Ectodermal cell (in vitro differentiated cells): ENCODE results near the gene LRBA.
"Not testable (repeated sequence)": the region's sequence is repeated elsewhere in the genome, so short reads cannot be mapped to it uniquely, and the experiment has no call there.

Experiments
- H3K27ac ChIP-seq: 2 replicates; pipeline ENCODE4 v1.7.0; 2013; ENCODE audit warnings: mild to moderate bottlenecking, low read depth, low read length; ENCODE audit not compliant: insufficient read depth, poor library complexity, severe bottlenecking
- H3K27me3 ChIP-seq: 2 replicates; pipeline ENCODE4 v1.7.0; 2013; ENCODE audit warnings: mild to moderate bottlenecking, low read length; ENCODE audit not compliant: insufficient read depth, control insufficient read depth, poor library complexity, severe bottlenecking
- H3K36me3 ChIP-seq: one replicate; pipeline ENCODE4 v1.7.0; 2013; ENCODE audit warnings: low read length; ENCODE audit not compliant: control insufficient read depth, insufficient read depth
- H3K4me1 ChIP-seq: one replicate; pipeline ENCODE4 v1.7.0; 2013; ENCODE audit warnings: low read length; ENCODE audit not compliant: control insufficient read depth, insufficient read depth
- H3K4me3 ChIP-seq: 2 replicates; pipeline ENCODE4 v1.7.0; 2013; ENCODE audit warnings: low read depth, low read length, control low read depth; ENCODE audit not compliant: insufficient read depth
- H3K9me3 ChIP-seq: 2 replicates; pipeline ENCODE4 v1.7.0; 2013; ENCODE audit warnings: mild to moderate bottlenecking, low read length, moderate library complexity; ENCODE audit not compliant: control insufficient read depth
- WGBS, 2 experiments: methylation state at CpG; one replicate each; pipeline ENCODE4 v1.1.7; 2013; ENCODE audit warnings: missing lambda C conversion rate in 2 of 2; 5-methylcytosine and 5-hydroxymethylcytosine counted together

LRBA gene

DNA sequence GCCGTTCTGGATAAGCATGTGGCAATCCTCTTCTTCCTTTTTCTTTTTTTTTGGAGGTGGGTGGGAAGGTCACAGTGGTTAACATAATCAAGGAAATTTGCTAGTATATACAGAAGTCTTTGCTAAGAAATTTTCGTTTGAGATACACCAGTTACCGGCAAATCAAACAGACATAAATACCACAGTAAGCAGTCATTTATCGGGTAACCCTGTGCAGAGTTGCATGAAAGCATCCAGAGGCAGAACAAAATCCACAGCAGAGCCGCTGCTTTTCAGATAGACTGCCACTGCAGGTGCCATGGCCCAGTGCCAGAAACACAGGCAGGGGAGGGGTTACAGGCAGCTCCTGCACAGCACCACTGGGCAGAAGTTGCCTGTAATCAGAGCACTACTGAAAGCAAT lies 612.2 kb downstream of the LRBA start:
- no peaks in the 10 kb centered on the region for H3K9me3 ChIP-seq
- 91% methylated on average over 4 to 5 of the region's 5 CpGs for WGBS, 2 experiments
- H3K27me3 ChIP-seq = no peaks in the 10 kb centered on the region
- no peak overlapping the region for H3K4me3 ChIP-seq
- no peak overlapping the region for H3K27ac ChIP-seq
- H3K4me1 ChIP-seq = no peaks in the 10 kb centered on the region
- no peaks in the 10 kb centered on the region for H3K36me3 ChIP-seq

DNA sequence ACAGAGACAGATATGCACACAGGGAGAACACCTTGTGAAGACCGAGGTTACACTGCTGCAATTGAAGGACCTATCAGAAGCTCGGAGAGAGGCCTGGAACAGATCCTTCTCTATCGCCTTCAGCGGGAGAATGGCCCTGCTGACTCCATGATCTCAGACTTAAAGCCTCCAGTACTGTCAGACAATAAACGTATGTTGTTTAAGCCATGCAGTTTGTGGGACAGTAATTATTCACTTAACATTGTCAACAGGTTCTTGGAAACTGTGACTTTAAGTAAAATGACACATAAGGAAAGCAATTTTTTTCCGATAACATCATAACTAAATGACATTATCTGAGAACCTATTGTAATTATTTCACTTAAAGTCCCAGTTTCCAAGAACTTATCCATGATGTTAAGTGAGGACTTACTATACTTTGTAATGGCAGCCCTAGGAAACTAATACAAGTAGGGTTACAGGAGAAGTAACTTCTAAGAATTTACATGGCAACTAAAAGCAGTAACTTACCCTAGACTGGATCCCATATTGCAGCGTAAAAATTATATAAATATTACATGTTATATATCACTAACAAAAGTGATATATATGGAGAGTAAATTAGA lies 613.9 kb downstream of the LRBA start:
- 93 to 97% methylated on average over 5 to 6 of the region's 7 CpGs for WGBS, 2 experiments

DNA sequence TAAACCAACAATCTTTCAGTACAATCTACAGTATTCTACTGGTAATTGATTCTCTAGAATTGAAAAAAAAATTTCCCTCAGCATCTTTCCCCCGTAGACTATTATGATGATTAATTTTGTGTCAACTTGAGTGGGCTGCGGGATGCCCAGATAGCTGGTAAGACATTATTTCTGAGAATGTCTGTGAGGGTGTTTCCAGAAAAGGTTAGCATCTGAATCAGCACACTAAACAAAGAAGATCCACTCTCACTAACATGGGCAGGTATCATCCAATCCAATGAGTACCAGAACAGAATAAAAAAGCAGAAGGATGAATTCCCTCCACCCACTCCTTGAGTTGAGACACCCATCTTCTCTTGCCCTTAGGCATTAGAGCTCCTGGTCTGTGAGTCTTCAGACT lies 619.2 kb downstream of the LRBA start:
- Histone ChIP-seq H3K9me3 (no peaks in the 10 kb centered on the region), H3K4me3 (no peak overlapping the region), H3K4me1 (no peaks in the 10 kb centered on the region), H3K27ac (no peak overlapping the region), H3K27me3 (no peaks in the 10 kb centered on the region), H3K36me3 (no peaks in the 10 kb centered on the region)
- WGBS, 2 experiments = 52 to 100% methylated on average over 1 to 2 of the region's 2 CpGs

More for the DNA sequence above, 613.9 kb downstream of the LRBA start:
- H3K27ac ChIP-seq = no peak overlapping the region
- no peaks in the 10 kb centered on the region for H3K36me3 ChIP-seq
- no peaks in the 10 kb centered on the region for H3K9me3 ChIP-seq
- H3K27me3 ChIP-seq = no peaks in the 10 kb centered on the region
- H3K4me3 ChIP-seq = no peak overlapping the region
- no peaks in the 10 kb centered on the region for H3K4me1 ChIP-seq

DNA sequence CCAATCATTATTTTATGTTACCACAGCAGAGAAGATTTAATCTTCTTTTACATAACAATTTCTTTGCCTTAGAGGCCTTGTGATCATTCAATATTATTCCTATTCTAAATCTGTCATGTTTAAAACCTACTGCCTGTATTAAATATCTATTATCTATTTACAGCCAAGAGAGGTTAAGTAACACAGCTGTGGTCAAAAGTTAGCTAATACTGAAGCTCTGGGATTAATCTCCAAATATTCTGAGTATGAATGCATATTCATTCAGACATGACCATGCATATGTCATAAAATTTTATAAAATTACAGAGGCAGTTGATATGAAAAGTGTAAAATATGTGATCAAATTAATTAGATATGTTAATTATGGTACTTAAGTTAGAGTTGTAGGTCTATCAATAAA lies 621.0 kb downstream of the LRBA start:
- no peaks in the 10 kb centered on the region for H3K27me3 ChIP-seq
- no peaks in the 10 kb centered on the region for H3K9me3 ChIP-seq
- H3K4me1 ChIP-seq = no peaks in the 10 kb centered on the region
- no peaks in the 10 kb centered on the region for H3K36me3 ChIP-seq
- H3K4me3 ChIP-seq = no peak overlapping the region
- no peak overlapping the region for H3K27ac ChIP-seq

DNA sequence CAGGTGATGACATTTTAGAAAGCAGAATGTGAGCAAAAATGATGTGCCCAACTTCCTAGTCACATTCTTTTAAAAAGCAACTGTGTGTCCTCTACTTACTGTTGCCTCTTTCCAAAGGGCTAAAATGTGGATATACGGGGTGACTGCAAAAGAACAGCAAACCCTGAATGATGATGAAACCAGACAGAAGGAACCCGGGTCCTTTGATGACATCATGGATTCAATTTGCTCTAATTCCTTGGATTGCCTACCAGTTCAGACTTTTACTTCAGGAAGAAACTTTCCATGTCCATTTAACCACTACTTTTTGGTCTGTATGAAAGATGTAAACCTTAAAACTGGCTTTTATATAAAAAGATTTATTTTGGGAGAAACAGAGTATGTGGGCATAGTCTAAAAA lies 624.0 kb downstream of the LRBA start:
- 88 to 89% methylated on average over 2 of the region's 2 CpGs for WGBS, 2 experiments
- no peaks in the 10 kb centered on the region for H3K9me3 ChIP-seq
- H3K27ac ChIP-seq = no peak overlapping the region
- H3K4me1 ChIP-seq = no peaks in the 10 kb centered on the region
- no peaks in the 10 kb centered on the region for H3K36me3 ChIP-seq
- no peaks in the 10 kb centered on the region for H3K27me3 ChIP-seq
- H3K4me3 ChIP-seq = no peak overlapping the region

DNA sequence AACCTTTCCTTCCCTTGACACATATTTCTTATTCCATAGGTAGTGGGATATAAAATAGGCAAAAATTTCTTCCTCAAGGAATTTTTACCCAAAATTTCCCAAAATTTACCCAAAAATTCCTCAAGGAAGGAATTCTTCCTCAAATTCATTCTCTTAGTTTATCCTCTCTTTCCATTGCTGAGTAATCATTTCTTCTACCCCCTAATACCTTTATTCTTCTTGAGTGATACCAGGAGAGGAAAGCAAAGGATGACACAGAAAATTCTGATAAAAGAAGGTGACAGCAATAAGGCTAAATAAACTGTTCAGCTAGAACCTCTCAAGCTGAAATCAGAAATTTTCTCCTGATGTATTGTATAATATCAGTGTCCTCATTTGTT lies 624.6 kb downstream of the LRBA start:
- Histone ChIP-seq H3K9me3 (no peaks in the 10 kb centered on the region), H3K27me3 (no peaks in the 10 kb centered on the region), H3K4me3 (no peak overlapping the region), H3K36me3 (no peaks in the 10 kb centered on the region), H3K4me1 (no peaks in the 10 kb centered on the region), H3K27ac (no peak overlapping the region)

DNA sequence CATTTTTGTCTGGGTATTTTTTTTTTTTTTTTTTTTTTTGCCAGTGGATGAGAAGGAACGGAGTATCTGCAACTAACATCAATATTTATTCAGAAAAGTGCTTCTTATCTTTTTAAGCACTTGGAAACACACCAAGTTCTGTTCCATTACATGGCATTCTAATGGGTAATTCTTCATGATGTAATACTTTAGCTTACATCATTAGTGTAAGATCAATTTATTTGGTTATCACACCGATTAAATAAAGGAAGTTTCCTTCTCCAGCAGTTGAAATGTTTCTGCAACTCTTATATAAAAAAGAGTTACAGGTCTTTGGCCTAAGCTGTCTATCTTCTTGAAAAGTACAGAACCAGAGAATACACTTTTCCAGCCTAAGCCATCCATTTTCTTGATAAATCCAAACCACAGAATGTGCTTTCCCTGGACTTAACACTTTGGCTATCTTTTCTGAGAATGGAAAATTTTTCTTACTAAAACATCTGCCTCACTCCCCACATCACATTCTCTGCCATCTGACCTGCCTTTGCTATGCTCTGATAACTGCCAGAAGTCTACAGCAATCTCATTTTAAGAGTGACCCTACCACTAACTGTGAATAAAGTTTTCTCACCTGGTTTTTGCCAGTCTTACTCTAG lies 625.1 kb downstream of the LRBA start:
- H3K4me3 ChIP-seq = no peak overlapping the region
- no peaks in the 10 kb centered on the region for H3K4me1 ChIP-seq
- no peaks in the 10 kb centered on the region for H3K27me3 ChIP-seq
- no peak overlapping the region for H3K27ac ChIP-seq
- 100% methylated on average over 1 of the region's 2 CpGs for WGBS, 2 experiments
- H3K36me3 ChIP-seq = no peaks in the 10 kb centered on the region
- H3K9me3 ChIP-seq = no peaks in the 10 kb centered on the region

DNA sequence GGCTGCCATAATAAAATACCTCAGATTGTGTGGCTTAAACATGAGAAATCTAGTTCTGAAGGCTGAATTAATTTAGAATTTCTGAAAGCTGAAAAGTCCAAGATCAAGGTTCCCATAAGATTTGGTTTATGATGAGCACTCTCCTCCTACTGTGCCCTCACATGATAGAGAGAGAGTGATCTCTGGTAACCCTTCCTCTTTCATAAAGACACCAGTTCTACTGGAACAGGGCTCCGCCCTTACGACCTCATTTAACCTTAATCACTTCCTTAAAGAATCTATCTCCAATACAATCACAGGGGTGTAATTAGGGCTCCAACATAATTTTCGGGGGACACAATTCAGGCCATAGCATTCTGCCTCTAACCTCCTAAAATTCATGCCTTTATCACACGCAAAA lies 627.1 kb downstream of the LRBA start:
- no peak overlapping the region for H3K4me3 ChIP-seq
- H3K4me1 ChIP-seq = no peaks in the 10 kb centered on the region
- no peaks in the 10 kb centered on the region for H3K27me3 ChIP-seq
- no peak overlapping the region for H3K27ac ChIP-seq
- H3K36me3 ChIP-seq = no peaks in the 10 kb centered on the region
- H3K9me3 ChIP-seq = no peaks in the 10 kb centered on the region
- WGBS, 2 experiments = 91 to 93% methylated on average over 4 of the region's 4 CpGs

DNA sequence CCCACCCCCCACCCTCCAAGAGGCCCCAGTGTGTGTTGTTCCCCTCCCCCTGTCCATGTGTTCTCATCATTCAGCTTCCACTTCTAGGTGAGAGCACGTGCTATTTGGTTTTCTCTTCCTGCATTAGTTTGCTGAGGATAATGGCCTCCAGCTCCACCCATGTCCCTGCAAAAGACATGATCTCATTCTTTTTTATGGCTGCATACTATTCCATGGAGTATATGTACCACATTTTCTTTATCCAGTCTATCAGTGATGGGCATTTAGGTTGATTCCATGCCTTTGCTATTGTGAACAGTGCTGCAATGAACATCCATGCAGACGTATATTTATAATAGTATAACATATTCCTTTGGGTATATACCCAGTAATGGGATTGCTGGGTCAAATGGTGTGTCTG lies 628.7 kb downstream of the LRBA start:
- not testable (repeated sequence) for H3K4me3 ChIP-seq, H3K27ac ChIP-seq, H3K9me3 ChIP-seq, H3K4me1 ChIP-seq, H3K27me3 ChIP-seq, H3K36me3 ChIP-seq
- WGBS, 2 experiments = 89 to 94% methylated on average over 1 to 2 of the region's 2 CpGs

DNA sequence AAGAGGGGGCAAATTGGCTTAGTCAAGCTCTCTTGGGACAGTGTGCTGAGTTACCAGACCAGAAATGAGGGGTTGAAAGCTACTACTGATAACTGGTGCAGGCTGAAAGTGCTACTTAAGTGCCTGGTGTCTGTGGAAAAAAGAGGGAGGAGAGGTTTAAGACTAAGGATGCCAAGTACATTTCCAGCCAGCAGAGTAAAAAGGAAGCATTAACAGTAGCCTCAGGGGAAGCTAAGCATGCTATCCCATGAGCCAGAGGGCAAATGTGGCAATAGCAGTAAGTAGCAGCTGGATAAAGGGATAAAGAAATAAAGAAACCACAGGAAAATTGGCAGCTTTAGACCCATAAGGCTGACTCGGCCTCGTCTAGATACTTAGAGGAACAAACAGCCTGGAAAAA lies 629.5 kb downstream of the LRBA start:
- H3K36me3 ChIP-seq = no peaks in the 10 kb centered on the region
- H3K9me3 ChIP-seq = no peaks in the 10 kb centered on the region
- no peaks in the 10 kb centered on the region for H3K27me3 ChIP-seq
- H3K4me3 ChIP-seq = no peak overlapping the region
- H3K4me1 ChIP-seq = no peaks in the 10 kb centered on the region
- H3K27ac ChIP-seq = no peak overlapping the region
- WGBS, 2 experiments = 58 to 60% methylated on average over 2 of the region's 2 CpGs

DNA sequence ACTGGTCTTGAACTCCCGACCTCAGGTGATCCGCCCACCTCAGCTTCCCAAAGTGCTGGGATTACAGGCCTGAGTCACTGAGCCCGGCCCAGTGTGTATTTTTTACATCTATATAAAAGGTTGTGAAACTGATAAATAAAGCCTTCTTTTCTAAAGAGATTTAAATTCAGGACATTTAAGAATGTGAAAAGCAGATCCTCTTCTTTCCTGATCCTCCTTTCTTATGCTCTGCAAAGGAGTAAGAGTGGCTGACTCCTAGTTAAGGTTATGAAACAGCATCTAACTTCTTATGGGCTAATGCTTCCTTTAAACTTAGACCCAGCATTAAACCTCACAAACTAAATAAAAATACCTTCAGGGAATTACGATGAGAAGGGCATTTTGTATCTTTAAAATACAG lies 630.8 kb downstream of the LRBA start:
- Histone ChIP-seq H3K27me3 (no peaks in the 10 kb centered on the region), H3K36me3 (no peaks in the 10 kb centered on the region), H3K4me3 (no peak overlapping the region), H3K9me3 (no peaks in the 10 kb centered on the region), H3K4me1 (no peaks in the 10 kb centered on the region), H3K27ac (no peak overlapping the region)
- WGBS, 2 experiments = 90 to 96% methylated on average over 2 to 3 of the region's 4 CpGs
